ENCODE measurements around the gene DSCAM.
"Not testable (repeated sequence)": the region's sequence is repeated elsewhere in the genome, so short reads cannot be mapped to it uniquely, and the experiment has no call there.

DSCAM gene

DNA sequence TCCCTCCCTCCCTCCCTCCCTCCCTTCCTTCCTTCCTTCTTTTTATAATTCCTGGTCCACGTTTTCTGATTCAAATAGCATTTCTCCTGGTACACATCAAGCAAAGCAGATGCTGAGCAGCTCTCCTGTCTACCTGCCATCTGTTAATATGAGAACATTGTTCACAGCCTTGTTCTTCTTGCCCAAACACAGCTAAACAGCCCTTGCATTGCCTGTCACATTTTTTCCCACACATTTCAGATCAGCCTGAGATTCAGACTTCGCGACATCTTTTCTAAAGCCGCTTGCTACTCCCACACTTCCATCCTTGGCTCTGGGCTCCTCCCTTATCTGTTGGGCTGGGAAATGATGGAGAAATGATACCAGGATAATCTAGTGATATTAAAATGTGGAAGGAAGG, 779.2 kb downstream of the DSCAM start:
- no peak for DNase-seq (ENCODE audit: low read depth in 4 of 4, low spot score in 1 of 4)

DNA sequence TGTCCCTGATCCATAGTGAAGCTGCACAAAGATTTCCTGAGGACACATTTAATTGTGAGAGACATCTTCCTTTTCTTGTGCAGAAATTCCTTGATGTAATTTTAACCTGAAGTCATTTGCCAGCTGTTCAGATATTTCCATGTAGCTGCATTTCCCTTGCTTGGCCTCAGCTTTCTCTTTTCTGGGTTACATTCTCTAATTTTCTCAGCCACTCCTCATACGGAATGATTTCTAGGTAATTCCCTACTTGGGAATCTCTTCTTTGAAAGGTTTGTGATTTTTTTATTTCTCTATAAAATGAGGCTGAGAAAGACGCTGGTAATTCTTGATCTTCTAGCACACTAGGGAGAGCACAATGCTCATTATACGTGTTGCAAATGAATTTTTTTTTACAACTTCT, 780.7 kb downstream of the DSCAM start:
- DNase-seq (ENCODE audit: low read depth in 4 of 4, low spot score in 1 of 4): no peak

DNA sequence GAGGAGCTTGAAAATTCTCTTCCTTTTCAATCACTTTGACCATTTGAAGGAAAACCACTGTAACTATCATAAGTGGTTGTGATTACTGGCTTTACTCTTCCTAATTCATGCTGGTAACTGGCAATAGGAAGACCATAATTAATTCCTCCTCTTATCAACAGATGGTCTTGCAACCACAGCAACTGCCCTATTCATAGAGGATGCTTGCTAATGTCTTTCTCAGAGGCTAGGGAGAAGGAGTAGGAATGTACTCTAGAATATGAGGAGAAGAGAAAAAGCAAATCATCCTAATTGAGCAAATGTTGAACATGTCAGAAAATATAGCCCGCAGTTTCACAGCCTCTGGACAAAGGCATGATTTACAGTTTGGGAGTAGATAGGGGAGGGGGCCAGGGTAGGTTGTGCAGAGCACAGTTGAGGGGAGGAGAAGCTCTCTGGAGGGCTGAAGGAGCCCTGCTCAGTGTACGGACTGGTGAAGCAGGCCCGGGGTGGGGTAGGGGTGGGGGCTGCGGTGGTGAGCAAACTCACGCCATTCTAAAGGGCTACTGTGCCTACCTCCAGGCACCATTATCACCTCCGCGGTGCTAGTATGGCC, 786.8 kb downstream of the DSCAM start:
- DNase-seq (ENCODE audit: low read depth in 4 of 4, low spot score in 1 of 4): no peak

DNA sequence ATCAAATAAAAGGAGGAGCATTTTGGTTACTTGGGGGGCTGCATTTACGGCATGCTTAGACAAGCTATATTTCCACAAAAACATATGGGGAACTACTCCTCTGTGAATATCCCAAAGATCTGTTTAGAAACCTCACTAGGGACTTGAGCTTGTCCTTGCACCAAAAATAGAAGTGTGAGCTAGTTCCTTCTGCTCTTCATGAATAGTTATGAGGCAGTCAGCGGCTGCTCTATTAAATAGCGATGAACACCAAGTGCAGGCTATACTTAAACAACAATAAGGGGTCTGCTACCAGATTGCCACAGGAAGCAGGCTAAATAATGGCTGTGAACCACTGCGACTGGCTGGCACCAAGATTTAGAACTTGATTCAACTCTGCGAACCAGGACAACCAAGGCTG, 789.6 kb downstream of the DSCAM start:
- DNase-seq (ENCODE audit: low read depth in 4 of 4, low spot score in 1 of 4): no peak

DNA sequence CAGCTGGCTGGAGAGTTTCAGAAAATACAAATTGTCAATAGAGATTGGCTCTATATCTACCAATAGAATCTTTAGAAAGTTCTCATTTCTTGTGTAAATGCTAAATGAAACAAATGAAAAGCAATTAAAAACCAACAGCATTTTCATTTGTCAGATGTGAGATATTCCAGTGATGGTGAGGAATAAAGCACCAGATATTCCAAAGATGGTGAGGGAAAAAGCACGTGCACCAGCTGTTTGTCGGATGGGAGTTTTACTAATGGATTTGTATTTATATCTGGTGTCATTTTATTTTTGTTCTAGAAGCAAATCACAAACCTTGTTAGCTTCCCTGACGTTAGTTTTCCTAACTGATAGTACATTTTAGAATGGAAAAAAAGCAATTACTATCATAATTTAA, 790.9 kb downstream of the DSCAM start:
- DNase-seq (ENCODE audit: low read depth in 4 of 4, low spot score in 1 of 4): no peak

DNA sequence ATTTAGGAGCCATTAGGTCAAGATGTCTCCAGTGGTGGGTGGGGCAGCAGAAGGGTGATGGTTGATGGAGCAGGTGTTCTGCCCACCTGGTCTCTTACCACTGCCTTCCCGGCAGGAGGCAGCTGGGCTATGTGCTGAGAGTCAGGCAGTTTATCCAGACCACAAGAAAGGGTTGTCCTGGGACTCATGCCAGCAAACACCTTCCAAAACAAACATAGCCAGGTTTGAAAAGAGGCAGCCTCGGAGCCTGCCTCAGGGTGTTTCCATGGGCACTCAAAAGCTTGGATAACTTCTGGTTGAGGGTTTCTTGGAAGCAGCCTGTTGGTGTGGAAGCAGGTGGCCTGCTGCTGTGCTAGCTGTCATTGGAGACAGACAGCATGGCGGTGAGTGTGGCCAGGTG, 792.6 kb downstream of the DSCAM start:
- no peak for DNase-seq (ENCODE audit: low read depth in 4 of 4, low spot score in 1 of 4)

DNA sequence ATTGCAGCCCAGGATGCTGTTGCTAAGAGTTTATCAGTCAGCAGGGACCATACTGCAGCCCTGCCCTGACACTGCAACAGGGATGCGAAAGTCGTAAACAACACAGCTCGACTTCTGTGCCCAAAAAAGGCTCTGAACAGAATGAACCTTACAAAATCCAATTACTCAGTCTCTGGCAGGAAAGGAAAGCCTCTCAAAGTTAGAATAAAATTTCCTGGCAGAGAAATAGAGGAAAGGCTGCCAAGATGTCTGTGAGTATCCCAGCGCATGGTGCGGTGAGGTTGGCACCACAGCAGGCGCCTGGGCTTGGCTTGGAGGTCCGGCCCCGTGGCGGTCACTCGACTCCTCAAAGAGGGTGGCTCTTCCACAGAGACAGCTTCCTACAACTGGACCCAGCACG, 794.0 kb downstream of the DSCAM start:
- DNase-seq (ENCODE audit: low read depth in 4 of 4, low spot score in 1 of 4): no peak

DNA sequence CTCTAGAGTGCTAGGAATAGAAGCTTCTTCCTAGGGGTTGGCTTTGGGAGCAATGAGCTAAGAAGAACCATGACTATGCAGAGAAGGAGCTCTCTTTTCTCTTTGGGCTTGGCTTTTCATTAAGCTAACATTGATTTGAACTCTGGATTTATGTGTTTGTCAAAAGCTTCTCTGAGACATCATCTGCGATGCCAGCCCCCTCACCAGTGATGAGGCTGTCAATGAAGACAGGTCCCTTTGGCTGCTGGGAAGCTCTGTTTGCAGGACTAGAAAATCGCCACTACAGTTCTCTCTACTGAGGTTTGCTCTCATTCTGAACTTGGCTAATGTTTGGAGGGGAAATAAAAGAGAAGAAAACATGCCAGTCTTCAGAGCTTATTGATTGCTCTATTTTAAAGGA, 794.7 kb downstream of the DSCAM start:
- DNase-seq (ENCODE audit: low read depth in 4 of 4, low spot score in 1 of 4): no peak

DNA sequence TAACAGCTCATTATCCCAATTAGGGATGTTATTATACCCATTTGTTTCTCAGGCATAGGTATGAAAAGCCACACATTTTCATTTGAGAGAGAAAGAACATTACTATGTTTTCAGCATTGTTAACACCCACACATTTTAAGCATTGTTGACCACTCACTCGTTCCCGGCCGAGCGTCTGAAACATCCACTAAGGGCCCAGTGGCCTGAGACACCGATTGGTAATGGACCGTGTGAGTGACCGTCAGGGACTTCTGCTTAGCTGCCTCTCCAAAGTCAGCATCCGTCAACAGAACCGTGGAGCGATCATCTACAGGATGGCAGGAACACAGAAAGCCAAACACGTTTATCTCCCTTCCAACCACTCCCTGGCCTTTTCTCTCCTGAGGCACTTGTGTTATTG, 795.2 kb downstream of the DSCAM start:
- DNase-seq (ENCODE audit: low read depth in 4 of 4, low spot score in 1 of 4): no peak

DNA sequence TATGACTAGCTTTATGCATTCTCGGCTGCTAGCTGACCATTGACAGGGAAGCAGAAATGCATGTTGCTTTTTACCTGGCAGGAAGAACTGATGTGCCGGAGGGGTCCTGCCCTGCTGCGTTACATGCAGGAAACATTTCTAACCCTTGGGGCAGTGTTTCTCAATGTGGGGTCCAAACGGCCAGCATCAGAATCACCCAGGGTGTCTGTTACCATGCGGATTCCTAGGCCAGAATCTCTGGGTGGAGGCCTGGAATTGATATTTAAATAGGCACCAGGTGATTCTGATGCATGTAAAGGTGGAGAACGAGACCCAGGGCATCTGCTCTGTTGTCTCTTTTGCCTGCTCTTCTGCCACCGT, 797.0 kb downstream of the DSCAM start:
- DNase-seq (ENCODE audit: low read depth in 4 of 4, low spot score in 1 of 4): no peak

DNA sequence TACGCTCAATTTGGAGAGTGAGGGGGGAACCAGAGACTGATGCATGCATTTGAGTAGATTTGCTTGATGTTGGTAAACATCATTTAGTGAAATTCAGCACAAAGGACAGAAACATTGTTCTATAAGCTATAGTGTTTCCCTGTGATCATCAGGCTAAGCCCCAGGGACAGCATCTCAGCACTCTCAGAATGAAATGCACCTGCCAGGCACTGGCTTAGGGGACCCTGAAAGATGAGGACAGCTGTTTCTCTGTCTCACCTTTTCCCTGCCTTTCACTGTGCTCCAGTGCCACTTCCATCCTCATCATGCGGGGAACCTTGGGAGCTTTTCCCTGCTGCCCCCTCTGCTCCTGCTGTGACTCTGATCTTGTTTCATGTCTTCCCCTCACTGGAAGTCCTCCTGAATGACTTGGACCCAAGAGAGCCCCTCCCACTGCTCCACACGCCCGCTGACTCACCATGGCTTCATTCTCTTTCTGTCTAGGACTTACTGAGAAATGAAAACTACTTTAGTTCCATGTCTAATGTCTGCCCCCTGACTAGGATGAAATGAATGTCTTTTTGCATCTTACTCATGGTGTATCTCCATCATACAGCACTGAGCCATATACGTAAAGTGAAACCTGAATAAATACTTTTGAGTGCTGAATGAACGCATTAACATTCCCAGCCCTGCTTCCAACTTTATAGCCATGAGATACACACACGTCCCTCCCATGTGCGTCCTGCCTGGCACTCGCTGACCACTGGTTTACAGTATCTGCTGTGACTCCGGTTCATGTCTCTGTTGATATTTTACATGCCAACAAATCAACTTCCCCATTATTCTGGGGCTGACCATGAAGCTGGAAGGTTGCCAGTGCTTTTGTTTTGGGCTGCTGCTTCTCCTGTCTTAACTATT, 797.7 kb downstream of the DSCAM start:
- DNase-seq (ENCODE audit: low read depth in 4 of 4, low spot score in 1 of 4): no peak

DNA sequence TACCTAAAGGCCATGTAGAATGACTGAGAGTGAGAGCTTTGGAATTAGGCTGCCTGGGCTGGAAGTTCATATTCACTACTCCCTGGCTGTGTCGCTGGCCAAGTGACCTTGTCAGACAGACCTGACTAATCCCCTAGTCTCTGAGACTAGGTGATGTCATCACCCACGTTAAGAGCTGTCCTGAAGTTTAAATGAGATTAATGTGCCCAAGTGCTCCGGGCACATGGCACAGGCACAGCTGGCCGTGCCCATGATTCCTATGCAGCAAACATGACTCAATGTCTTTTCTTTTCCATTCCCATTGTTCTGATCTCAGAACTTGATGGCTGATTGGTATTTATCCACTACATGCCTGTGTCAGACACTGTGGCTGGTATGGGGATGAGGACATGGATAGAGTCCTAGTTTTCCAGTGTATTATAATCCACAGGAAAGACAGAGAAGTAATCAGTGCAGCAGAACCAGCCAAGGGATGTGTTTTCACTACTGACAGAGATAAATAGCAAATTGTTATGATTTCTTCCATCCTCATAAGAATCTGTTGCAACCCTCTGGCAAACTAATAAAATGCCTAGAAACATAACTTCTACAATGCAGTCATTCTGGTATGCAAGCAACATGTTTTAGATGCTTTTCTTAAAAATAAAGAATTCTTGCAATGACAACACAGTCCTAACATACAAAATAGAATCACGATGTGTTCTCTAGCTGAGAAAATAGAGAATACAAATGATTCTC, 798.8 kb downstream of the DSCAM start:
- DNase-seq (ENCODE audit: low read depth in 4 of 4, low spot score in 1 of 4): no peak

DNA sequence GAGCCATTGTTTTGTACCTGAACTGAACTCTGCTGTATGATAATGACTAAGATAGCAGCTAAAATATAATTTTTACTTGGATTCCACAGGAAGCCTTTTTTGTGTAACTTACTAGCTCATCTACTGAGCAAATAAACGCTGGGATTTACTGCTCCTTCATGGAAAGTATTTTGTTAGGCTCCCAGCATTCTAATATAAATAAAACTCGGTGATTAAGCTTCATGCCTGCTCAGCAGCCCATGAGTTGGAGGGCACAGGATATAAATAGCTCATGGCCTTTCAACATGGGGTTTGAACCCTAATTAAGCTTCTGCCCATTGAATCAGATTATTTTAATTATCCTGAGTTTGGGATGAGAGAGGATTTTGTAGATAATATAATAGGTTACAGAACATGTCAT, 799.7 kb downstream of the DSCAM start:
- DNase-seq (ENCODE audit: low read depth in 4 of 4, low spot score in 1 of 4): no peak

DNA sequence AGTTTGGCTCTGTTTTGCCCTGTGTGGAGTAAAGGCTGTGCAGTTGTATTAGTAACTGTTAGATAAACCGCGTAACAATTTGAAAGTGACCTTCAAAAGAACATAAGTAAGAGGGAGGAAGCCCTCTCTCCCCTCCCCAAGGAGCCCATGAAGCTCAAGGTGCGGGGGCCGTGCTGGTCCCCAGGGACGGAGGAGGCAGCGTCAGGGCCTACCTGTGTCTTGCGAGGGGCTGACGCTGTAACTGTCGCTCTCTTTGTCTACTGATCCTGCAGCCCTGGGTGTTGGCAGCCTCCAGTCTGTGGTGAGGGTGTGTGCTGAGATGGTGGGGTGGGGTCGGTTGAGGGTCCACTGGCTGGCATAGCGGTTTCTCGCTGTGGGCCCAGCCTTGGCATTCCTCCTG, 803.1 kb downstream of the DSCAM start:
- DNase-seq (ENCODE audit: low read depth in 4 of 4, low spot score in 1 of 4): no peak

DNA sequence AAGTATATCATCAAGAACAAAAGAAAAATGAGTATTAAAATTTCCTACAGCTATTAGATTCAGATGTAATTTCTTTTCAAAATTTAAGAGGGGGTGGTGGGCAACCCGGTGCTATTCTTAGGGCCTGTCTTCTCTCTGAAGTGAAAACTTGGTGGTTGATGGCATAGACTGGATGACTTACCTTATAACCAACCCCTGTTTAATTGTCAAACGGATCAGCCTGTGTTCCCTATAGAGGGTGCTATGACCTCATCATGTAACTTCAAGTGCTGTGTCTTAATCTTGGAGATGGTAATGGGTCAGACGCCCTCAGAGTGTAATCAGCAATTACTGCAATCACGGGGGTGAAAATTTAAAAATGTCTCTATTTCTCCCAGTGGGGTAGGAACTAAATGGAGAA, 803.5 kb downstream of the DSCAM start:
- DNase-seq (ENCODE audit: low read depth in 4 of 4, low spot score in 1 of 4): no peak

DNA sequence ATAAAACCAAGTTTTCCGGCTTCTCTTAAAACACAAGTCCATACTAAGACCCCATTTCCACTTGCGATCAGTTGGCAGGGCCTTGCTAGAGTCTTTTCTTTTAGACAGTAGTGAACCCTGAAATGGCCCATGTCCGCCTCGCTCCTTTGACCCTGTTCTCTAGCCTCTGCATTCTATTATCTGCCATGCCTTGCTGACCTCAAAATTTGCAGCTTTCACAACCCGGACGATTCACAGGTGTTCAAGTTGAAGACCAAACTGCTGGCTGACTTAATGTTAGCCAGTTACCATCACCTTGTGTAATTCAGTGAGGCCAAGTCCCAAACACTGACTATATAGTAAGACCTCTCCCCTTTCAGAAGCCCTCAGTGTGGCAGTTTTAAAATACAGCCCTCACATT, 805.5 kb downstream of the DSCAM start:
- no peak for DNase-seq (ENCODE audit: low read depth in 4 of 4, low spot score in 1 of 4)

DNA sequence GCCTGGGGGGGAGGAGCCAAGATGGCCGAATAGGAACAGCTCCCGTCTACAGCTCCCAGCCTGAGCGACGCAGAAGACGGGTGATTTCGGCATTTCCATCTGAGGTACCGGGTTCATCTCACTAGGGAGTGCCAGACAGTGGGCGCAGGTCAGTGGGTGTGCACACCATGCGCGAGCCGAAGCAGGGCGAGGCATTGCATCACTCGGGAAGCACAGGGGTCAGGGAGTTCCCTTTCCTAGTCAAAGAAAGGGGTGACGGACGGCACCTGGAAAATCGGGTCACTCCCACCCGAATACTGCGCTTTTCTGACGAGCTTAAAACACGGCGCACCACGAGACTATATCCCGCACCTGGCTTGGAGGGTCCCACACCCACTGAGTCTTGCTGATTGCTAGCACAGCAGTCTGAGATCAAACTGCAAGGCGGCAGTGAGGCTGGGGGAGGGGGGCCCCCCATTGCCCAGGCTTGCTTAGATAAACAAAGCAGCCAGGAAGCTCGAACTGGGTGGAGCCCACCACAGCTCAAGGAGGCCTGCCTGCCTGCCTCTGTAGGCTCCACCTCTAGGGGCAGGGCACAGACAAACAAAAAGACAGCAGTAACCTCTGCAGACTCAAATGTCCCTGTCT, 813.7 kb downstream of the DSCAM start:
- not testable (repeated sequence) for DNase-seq (ENCODE audit: low read depth in 4 of 4, low spot score in 1 of 4)

DNA sequence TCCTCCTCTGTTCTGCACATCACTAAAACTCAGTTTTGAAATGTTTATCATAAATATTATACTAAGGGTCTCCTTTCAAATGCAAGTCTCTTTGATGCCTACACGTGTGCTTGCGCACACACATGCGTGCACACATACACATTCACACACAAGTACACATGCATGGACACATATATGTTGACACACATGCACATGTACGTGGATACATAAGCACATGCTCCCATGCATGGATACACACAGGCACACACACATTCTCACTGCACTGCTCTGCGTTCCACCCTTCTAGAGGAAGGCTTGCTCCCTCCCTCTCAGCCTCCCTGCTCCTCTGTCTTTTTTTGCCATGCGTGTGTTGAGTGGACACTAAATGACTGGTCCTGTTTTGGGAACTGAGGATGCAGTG, 817.1 kb downstream of the DSCAM start:
- DNase-seq (ENCODE audit: low read depth in 4 of 4, low spot score in 1 of 4): no peak

DNA sequence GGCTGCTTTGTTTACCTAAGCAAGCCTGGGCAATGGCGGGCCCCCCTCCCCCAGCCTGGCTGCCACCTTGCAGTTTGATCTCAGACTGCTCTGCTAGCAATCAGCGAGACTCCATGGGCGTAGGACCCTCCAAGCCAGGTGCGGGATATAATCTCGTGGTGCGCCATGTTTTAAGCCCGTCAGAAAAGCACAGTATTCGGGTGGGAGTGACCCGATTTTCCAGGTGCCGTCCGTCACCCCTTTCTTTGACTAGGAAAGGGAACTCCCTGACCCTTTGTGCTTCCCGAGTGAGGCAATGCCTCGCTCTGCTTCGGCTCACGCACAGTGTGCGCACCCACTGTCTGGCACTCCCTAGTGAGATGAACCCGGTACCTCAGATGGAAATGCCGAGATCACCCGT, 818.6 kb downstream of the DSCAM start:
- not testable (repeated sequence) for DNase-seq (ENCODE audit: low read depth in 4 of 4, low spot score in 1 of 4)

DNA sequence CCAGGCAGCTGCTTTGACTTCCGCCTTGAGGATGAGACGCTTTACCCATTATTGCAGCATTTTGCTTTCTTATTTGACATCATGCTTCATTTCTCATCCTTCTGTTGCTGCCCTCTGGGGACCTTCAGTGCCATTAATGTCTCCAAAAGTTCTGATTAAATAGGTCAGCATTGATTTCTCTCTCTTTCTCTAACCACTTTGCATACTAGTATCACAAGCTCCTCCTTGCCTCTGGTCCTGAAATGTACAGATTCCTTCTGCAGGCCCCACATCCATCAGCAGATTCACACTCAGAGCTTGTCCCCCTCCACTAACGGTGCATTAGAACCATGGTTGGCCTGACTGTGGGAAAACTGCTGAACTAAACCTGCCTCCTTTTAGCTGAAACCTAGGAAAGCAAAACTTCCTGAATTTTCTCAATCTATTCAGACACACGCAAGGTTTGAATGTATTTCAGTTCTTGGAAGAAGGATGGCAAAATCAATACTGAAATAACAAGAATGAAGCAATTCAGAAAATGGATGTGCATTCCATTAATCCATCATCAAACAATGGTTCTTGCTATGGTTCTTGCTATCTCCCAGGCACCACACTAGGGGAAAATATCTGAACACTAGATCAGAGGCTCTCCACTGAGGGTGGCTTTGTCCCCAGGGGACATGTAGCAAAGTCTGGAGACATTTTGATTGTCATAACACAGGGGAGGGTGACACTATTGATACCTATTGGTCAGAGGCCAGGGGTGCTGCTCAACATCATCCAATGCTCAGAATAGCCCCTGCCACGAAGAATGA, 825.2 kb downstream of the DSCAM start:
- DNase-seq (ENCODE audit: low read depth in 4 of 4, low spot score in 1 of 4): no peak

DNA sequence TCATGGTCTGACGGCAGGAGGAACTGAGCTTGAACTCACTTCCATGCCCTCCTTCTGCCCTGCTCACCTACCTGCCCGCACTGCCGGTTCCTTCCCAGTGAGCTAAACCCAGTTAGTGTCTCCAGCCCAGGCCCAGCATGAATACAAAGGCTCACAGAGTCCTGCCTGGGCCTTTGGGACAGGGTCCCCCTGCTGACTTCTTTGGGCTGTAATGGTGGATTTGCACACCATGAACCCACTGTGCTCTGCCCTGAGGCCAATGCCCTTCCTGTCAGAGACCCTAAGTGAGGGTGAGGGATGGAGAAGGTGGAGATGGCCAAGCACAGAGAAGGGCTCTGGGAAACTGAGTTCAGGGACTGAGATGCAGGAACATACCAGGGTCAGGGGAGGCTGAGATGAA, 826.3 kb downstream of the DSCAM start:
- DNase-seq (ENCODE audit: low read depth in 4 of 4, low spot score in 1 of 4): no peak
